NCI-H82 (cell line): Measurements from ENCODE around the gene KRTAP4-4.
"Not testable (repeated sequence)": the region's sequence is repeated elsewhere in the genome, so short reads cannot be mapped to it uniquely, and the experiment has no call there.

Experiments used
- DNase-seq: peaks from one replicate; lab custom pipeline; 2025; lab: John Stamatoyannopoulos, UW

KRTAP4-4 gene

GRCh38 chr17:41160648-41161047 is at the start of gene KRTAP4-4:
Gene KRTAP4-4, minus strand, starts transcription at chr17:41160748. Its CDS starts 57 bp downstream, at chr17:41160691.
- no peak for DNase-seq

DNA sequence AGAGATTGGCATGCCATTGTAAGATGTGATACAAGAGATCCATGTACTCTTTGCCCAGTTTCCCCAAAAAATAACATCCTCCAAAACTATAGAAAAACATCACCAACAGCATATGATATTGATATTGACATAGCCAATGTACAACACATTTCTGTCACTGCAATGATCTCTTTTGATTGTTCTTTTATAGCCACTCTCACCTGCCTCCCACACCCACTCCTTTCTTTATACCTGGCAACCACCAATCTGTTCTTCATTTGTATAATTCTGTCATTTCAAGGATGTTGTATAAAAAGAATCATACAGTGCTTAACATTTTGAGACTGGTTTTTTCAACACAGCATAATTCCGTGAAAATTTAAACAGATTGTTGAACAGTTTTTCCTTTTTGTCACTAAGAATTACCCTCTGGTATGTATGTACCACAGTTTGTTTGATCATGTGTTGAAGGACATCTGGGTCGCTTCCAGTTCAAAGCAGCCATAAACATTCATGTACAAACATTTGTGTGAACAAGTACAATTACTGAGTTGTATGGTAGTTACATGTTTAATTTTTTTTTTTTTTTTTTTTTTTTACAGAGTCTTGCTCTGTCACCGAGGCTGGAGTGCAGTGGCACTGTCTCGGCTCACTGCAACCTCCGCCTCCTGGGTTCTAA is 39.0 kb upstream of the KRTAP4-4 start:
- DNase-seq = no peak

DNA sequence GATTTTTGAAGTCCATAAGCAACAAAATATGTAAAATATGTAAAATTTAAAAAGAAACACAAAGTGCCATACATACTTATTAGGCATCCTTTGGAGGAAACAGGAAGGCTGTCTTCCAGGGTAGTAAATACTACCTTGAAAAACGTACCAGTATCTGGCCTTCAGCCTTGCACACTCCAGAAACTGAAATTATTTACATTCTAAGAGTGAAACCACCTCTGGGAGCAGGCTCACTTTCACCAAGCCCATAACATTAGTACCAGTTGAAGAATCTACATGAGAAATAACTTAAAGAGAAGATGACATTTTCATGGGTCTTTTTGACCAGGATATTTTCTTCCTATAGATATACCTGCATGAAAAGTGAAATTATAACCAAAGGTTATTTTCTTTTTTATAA is 35.5 kb upstream of the KRTAP4-4 start:
- no peak for DNase-seq

GRCh38 chr17:41190328-41190727 is 29.8 kb upstream of the KRTAP4-4 start:
- DNase-seq = no peak

DNA sequence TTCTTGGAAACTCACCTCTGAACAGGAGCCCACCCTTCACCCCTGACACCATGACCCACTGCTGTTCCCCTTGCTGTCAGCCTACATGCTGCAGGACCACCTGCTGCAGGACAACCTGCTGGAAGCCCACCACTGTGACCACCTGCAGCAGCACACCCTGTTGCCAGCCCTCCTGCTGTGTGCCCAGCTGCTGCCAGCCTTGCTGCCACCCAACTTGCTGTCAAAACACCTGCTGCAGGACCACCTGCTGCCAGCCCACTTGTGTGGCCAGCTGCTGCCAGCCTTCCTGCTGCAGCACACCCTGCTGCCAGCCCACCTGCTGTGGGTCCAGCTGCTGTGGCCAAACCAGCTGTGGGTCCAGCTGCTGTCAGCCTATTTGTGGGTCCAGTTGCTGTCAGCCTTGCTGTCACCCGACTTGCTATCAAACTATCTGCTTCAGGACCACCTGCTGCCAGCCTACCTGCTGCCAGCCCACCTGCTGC is 29.3 kb upstream of the KRTAP4-4 start, which contains the start of gene KRTAP9-1:
TSS of gene KRTAP9-1 (plus strand) at position 51 of the 482 bp plus-strand sequence. CDS start at position 51, 0 bp downstream.
- DNase-seq = not testable (repeated sequence)

- DNase-seq = no peak
Observed at GRCh38 chr17:41186872-41187271, 26.3 kb upstream of the KRTAP4-4 start.

DNA sequence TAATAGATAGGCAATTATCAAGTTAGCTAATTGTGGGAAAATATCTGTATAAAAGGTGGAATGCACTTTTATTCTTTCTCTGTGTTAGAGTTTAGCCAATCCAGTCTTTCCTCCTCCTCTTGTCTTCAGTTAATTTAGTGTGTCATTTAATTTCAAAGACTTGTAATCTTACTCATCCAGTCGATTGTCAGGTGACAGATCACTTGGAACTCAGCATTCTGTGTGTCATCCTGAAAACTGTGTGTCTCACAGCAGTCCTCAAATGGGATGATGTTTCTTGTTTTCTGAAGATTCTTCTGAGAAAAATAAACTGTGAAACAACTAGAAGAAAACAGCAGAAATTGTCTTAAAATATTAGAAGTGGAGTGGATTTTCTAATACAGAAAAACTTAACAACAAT is 24.5 kb upstream of the KRTAP4-4 start:
- no peak for DNase-seq

- DNase-seq = no peak
Observed at GRCh38 chr17:41184480-41184961, 24.0 kb upstream of the KRTAP4-4 start, which contains the start of gene KRTAP4-1. Gene KRTAP4-1, minus strand, starts transcription at chr17:41184911. Its CDS starts 57 bp downstream, at chr17:41184854.

DNA sequence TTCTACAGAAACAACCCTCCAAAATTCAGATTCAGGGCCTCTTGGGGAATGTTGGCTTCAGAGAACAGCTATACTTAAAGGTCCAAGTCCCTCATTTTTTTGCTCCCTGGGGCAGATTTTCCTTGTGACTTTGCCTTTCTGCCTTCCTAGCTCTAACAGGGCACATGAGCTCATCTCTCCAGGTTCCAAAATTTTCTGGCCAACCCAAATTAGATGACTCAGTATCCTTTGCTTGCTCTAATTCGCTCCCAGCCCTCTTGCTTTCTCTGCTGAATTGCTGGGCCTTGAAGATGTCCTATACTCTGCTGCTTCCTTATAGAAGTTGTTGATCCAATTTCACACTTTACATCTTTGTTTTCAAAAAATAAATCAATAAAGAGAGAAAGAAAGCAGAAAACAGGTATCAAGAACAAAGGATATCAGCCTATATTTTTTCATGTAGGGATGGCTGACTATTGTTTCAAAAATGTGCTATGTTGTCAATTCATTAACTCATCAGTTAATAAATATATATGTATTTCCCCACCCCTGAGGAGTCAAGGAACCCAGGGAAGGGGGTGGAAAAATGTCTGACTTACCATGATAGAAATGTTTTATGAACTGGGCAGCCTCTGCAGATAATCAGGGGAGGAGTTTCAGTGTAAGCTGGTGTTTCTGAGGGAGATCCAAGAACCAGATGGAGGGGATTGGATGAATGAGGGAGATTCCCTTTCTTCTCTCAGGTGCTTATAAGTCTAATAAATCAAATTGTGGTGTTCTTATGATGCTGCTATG is 18.5 kb upstream of the KRTAP4-4 start:
- no peak for DNase-seq

GRCh38 chr17:41178341-41178740 is 17.8 kb upstream of the KRTAP4-4 start:
- no peak for DNase-seq

GRCh38 chr17:41177727-41178271 is 17.3 kb upstream of the KRTAP4-4 start, which contains the start of gene KRTAP4-2:
Gene KRTAP4-2, minus strand, starts transcription at chr17:41178221. Its CDS starts 57 bp downstream, at chr17:41178164.
- DNase-seq = no peak

GRCh38 chr17:41176744-41177387 is 16.3 kb upstream of the KRTAP4-4 start:
- no peak for DNase-seq

DNA sequence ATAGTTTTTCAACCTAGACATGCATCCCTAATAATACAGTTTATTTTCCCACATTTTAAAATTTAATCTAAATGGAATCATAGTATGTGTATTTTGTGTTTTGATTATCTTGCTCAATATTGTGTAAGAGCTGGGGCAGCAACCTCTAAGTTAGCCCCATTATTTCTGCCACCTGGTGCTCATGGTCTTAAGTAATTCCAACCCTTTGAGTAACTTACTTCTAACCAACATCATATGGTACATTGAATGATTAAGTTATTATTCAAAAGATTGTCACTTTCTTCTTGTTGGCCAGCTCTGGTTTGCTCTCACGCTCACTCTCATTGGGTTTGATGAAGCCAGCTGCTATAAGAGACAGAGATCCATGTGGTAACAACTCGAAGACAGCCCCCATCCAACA is 11.3 kb upstream of the KRTAP4-4 start:
- DNase-seq = no peak

- no peak for DNase-seq
Observed at GRCh38 chr17:41168121-41168520, 7.6 kb upstream of the KRTAP4-4 start, which contains the start of gene KRTAP4-3. Gene KRTAP4-3, minus strand, starts transcription at chr17:41168221. Its CDS starts 49 bp downstream, at chr17:41168172.

GRCh38 chr17:41167561-41167960 is 7.0 kb upstream of the KRTAP4-4 start:
- no peak for DNase-seq

- DNase-seq = no peak
Observed at GRCh38 chr17:41163828-41164227, 3.3 kb upstream of the KRTAP4-4 start.

- DNase-seq = not testable (repeated sequence)
Observed at GRCh38 chr17:41160190-41160589, 358 bp downstream of the KRTAP4-4 start.

- DNase-seq = no peak
Observed at GRCh38 chr17:41153856-41154255, 6.7 kb downstream of the KRTAP4-4 start.

GRCh38 chr17:41151525-41151924 is 9.0 kb downstream of the KRTAP4-4 start:
- DNase-seq = no peak

DNA sequence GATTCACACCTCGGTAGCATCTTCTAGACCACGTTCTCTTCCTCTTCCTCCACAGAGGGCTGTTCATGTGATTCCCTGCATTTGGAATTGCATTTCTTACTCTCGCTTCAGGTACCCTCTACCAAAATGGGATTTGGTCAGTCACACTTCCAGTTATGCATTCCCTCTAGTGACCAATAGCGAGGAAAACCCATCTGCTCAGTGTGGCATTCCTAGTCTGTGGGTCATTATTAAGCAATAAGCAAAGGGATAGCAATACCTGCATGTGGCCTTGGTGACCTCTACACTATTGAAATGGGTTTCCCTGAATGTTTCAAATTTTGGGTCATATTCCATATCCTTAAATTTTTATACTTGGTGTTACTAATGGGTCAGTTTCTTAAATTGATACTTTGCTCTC is 10.5 kb downstream of the KRTAP4-4 start:
- no peak for DNase-seq

DNA sequence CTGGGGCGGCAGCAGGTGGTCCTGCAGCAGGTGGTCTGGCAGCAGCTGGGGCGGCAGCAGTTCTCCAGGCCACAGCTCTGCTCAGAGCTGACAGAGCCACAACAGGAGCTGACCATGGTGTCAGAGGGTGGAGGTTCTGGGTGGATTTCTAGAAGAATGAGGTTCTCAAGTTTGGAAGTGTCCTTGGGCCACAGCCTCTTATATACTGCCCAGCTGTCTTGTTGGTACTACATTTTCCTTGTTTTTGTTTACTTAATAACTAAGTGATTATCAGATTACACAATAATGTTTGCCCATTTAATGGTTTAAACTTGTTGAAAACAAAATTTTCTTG is 10.9 kb downstream of the KRTAP4-4 start, which contains the start of gene KRTAP4-5:
TSS of gene KRTAP4-5 (minus strand) at position 174 of the 334 bp plus-strand sequence. CDS start at position 116, 58 bp downstream.
- no peak for DNase-seq
